GM18502 (cell line): ENCODE data around the gene REEP1.
A peak's percentile ranks its signal among the peaks of the same experiment; 100 is the strongest.
"Not testable (repeated sequence)": the region's sequence is repeated elsewhere in the genome, so short reads cannot be mapped to it uniquely, and the experiment has no call there.

Source experiments
- ATAC-seq: cut with Tn5 transposase; IDR thresholded peaks from one replicate; pipeline ENCODE4 v1.9.1; 2021; ENCODE audit warnings: mild to moderate bottlenecking; ENCODE audit not compliant: unreplicated experiment, poor library complexity

The REEP1 gene

GRCh38 chr2:86253424-86253823 lies 84.0 kb downstream of the REEP1 start:
- no peak for ATAC-seq

GRCh38 chr2:86251840-86252266 lies 85.6 kb downstream of the REEP1 start:
- ATAC-seq: no peak

GRCh38 chr2:86249579-86250391 lies 87.6 kb downstream of the REEP1 start:
- ATAC-seq: peak; percentile 80

GRCh38 chr2:86249176-86249575 lies 88.2 kb downstream of the REEP1 start:
- no peak for ATAC-seq

- ATAC-seq: not testable (repeated sequence)
Observed at GRCh38 chr2:86245222-86245621, 92.2 kb downstream of the REEP1 start.

GRCh38 chr2:86244781-86245180 lies 92.6 kb downstream of the REEP1 start:
- not testable (repeated sequence) for ATAC-seq

GRCh38 chr2:86243950-86244733 lies 93.3 kb downstream of the REEP1 start:
- peak; percentile 55 for ATAC-seq

GRCh38 chr2:86243272-86243671 lies 94.2 kb downstream of the REEP1 start:
- ATAC-seq: no peak

- no peak for ATAC-seq
Observed at GRCh38 chr2:86241611-86242010, 95.8 kb downstream of the REEP1 start.

- ATAC-seq: no peak
Observed at GRCh38 chr2:86240251-86240650, 97.2 kb downstream of the REEP1 start.

GRCh38 chr2:86239745-86240144 lies 97.7 kb downstream of the REEP1 start:
- no peak for ATAC-seq

- no peak for ATAC-seq
Observed at GRCh38 chr2:86239326-86239725, 98.1 kb downstream of the REEP1 start.

- ATAC-seq: peak; percentile 97
Observed at GRCh38 chr2:86238354-86238753, 99.1 kb downstream of the REEP1 start.

GRCh38 chr2:86237172-86237571 lies 100.3 kb downstream of the REEP1 start:
- no peak for ATAC-seq

GRCh38 chr2:86235196-86235980 lies 102.0 kb downstream of the REEP1 start:
- ATAC-seq: no peak

- no peak for ATAC-seq
Observed at GRCh38 chr2:86234563-86235131, 102.8 kb downstream of the REEP1 start.

- no peak for ATAC-seq
Observed at GRCh38 chr2:86233436-86233835, 104.0 kb downstream of the REEP1 start.

- no peak for ATAC-seq
Observed at GRCh38 chr2:86232910-86233309, 104.5 kb downstream of the REEP1 start.

GRCh38 chr2:86232373-86232784 lies 105.0 kb downstream of the REEP1 start:
- no peak for ATAC-seq

- no peak for ATAC-seq
Observed at GRCh38 chr2:86231680-86232372, 105.6 kb downstream of the REEP1 start.
